Fibroblast of skin of abdomen (primary cell): ENCODE results near the gene PLEKHA7. TPM values are rescaled to one million over a fixed set of nuclear protein-coding genes. Genes with fewer than 3 reads are reported as not detected.
"Not testable (repeated sequence)": the region's sequence is repeated elsewhere in the genome, so short reads cannot be mapped to it uniquely, and the experiment has no call there.

Source experiments
- DNase-seq: peaks from one replicate; pipeline ENCODE4 v3.0.0-alpha.2; 2013
- polyA plus RNA-seq, 2 experiments: library from polyadenylated mRNA; unstranded; fragments of 120-200 nt; gene quantifications; one replicate each; pipeline ENCODE4 v1.2.1, GENCODE V29; 2013; ENCODE audit not compliant: insufficient read length in 2 of 2

Gene PLEKHA7, protein sequence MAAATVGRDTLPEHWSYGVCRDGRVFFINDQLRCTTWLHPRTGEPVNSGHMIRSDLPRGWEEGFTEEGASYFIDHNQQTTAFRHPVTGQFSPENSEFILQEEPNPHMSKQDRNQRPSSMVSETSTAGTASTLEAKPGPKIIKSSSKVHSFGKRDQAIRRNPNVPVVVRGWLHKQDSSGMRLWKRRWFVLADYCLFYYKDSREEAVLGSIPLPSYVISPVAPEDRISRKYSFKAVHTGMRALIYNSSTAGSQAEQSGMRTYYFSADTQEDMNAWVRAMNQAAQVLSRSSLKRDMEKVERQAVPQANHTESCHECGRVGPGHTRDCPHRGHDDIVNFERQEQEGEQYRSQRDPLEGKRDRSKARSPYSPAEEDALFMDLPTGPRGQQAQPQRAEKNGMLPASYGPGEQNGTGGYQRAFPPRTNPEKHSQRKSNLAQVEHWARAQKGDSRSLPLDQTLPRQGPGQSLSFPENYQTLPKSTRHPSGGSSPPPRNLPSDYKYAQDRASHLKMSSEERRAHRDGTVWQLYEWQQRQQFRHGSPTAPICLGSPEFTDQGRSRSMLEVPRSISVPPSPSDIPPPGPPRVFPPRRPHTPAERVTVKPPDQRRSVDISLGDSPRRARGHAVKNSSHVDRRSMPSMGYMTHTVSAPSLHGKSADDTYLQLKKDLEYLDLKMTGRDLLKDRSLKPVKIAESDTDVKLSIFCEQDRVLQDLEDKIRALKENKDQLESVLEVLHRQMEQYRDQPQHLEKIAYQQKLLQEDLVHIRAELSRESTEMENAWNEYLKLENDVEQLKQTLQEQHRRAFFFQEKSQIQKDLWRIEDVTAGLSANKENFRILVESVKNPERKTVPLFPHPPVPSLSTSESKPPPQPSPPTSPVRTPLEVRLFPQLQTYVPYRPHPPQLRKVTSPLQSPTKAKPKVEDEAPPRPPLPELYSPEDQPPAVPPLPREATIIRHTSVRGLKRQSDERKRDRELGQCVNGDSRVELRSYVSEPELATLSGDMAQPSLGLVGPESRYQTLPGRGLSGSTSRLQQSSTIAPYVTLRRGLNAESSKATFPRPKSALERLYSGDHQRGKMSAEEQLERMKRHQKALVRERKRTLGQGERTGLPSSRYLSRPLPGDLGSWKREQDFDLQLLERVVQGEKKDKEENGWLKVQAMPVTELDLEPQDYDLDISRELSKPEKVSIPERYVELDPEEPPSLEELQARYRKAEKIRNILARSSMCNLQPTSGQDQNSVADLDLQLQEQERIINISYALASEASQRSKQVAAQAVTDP
- 0.80 TPM for polyA plus RNA-seq (2013, experiment 1 of 2; ENCODE audit: insufficient read length)
- 0.51 TPM for polyA plus RNA-seq (2013, experiment 2 of 2; ENCODE audit: insufficient read length)

DNA sequence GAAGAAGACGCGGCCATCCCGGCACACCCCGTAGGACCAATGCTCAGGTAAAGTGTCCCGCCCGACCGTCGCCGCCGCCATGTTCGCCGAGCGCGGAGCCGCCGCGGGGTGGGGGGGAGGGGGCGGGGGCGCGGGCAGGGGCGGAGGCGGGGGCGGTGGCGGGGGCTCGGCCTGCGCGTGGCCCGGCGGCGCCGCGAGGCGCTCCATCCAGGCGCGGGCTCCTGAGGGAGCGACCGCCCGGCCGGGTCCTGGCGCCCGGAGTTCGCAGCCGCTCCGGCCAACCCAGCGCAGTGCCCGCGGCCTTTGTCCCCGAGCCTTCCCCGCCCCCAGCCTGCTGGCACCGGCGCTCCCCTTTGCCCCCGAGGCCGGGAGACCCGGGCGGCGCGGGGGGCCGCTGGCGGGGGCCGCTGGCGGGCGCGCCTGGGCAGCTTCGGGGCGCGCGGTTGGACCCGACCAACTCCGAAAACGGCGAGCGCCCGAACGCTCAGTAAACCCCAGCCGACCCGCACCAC lies at the start of gene PLEKHA7:
TSS of gene PLEKHA7 (minus strand) at position 94 of the 512 bp plus-strand sequence. CDS start at position 81, 13 bp downstream.
- DNase-seq = no peak

DNA sequence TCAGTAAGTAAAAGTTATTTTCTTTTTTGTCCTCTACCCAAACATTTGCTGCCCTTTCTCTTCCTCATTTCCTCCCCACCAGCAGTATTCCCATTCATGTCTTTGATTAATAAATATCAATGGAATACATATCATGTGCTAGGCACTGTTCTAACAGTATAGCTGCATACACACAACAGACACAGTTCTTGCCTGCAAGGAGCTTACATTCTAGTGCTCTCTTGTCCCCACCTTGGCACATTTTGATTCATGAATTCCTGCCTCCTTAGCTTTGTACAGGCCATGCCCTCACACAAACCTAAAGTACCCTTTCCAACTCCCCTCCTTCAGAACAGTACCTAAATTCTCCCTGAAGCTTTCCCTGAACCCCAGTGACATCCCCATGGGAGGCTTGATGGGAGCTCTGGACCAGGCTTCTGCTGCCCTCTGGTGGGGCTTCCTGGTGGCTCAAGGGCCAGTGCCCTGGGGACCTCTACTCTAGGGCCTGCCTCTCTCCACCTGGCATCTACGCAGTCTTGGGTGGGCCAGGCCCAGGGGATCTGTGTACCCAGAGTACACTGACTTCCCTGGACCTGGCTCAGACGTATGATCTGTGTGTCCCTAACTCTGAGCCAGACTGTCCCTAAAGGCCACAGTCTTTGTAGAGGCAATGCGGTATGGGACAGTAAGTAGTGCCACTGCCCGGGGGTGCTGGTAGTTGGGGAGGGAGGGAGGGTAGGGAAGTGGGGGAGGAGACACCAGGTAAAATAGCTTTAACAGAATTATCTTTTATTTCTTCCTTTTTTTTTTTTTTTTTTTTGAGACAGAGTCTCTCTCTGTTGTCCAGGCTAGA lies 49.2 kb upstream of the PLEKHA7 start:
- peak; percentile 36 for DNase-seq

DNA sequence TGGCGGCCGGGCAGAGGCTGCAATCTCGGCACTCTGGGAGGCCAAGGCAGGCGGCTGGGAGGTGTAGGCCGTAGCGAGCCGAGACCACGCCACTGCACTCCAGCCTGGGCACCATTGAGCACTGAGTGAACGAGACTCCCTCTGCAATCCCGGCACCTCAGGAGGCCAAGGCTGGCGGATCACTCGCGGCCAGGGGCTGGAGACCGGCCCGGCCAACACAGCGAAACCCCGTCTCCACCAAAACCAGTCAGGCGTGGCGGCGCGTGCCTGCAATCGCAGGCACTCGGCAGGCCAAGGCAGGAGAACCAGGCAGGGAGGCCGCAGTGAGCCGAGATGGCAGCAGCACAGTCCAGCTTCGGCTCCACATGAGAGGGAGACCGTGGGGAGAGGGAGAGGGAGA lies 36.9 kb upstream of the PLEKHA7 start:
- not testable (repeated sequence) for DNase-seq

DNA sequence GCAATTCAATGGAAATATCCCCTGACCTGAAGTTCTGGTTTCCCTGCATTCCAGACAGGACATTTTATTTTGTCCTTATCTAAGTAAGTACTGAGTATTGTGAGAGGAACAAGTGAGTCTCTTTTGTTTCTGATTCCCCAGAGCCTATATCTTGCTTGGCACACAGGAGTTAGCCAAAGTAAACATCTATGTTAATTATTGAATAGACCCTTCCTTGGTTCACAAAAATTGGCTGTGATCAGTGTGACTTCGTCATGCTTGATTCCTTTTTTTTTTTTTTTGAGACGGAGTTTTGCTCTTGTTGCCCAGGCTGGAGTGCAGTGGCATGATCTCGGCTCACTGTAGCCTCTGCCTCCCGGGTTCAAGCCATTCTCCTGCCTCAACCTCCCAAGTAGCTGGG lies 34.3 kb upstream of the PLEKHA7 start:
- not testable (repeated sequence) for DNase-seq

DNA sequence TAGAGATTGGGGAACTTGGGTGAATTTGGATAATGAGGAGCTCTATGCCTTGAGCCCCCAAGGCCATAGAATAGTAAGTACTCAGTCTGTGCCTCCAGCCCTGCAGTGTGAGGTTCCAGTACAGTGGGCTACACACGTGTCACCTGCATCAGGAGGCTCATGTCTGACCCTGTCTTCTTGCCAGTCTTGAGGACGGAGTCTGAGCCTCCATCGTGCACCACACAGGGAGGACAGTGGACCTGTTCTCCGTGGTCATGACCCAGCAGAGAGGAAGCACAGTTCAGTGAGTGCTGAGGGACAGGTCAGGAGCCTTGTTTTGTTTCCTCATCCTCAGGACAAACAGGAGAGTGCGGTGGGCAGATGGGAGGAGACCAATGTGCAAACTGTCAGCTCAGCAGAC lies 32.5 kb upstream of the PLEKHA7 start:
- no peak for DNase-seq

DNA sequence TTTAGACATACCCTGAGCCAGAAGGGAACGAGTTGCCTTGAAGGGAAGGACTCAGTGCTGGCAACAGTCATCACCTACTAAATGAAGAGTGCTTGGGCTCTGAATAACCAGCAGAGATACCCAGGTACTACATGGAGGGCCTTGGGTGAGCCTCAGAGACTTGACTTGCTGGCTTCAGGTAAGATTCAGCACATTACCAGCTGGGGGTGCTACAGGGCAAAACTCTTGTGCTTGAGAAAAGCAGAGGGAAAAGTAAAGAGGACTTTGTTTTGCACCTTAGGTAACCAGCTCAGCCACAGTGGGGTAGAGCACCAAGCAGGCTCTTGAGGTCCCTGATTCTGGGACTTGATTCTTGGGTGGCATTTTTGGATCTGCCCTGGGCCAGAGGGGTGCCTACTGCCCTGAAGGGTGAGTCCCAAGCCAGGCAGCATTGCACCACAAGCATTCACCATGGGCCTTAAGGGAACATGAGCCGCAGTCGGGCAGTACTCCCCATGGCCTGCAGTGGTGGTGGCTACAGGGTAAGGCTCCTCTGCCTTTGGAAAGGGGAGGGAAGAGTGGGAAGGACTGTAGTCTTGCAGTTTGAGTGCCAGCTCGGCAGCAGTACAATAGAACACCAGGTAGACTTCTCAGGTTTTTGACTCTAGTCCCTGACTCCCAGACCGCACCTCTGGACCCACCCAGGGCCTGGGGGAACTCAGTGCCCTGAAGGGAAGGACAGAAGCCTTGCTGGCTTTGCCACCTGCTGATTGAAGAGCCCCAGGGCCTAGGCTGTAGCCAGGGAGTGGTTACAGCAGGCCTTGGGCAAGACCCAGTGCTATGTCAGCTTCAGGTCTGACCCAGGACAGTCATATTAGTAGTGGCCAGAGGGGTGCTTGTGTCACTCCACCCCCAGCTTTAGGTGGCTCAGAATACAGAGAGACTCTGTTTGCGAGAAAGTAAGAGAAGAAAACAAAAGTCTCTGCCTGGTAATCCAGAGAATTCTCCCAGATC lies 22.7 kb upstream of the PLEKHA7 start:
- DNase-seq = no peak

DNA sequence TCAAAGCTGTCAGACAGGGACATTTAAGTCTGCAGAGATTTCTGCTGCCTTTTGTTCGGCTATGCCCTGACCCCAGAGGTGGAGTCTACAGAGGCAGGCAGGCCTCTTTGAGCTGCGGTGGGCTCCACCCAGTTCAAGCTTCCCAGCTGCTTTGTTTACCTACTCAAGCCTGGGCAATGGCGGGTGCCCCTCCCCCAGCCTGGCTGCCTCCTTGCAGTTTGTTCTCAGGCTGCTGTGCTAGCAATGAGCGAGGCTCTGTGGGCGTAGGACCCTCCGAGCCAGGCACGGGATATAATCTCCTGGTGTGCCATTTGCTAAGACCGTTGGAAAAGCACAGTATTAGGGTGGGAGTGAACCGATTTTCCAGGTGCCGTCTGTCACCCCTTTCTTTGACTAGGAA lies 19.8 kb upstream of the PLEKHA7 start:
- not testable (repeated sequence) for DNase-seq

DNA sequence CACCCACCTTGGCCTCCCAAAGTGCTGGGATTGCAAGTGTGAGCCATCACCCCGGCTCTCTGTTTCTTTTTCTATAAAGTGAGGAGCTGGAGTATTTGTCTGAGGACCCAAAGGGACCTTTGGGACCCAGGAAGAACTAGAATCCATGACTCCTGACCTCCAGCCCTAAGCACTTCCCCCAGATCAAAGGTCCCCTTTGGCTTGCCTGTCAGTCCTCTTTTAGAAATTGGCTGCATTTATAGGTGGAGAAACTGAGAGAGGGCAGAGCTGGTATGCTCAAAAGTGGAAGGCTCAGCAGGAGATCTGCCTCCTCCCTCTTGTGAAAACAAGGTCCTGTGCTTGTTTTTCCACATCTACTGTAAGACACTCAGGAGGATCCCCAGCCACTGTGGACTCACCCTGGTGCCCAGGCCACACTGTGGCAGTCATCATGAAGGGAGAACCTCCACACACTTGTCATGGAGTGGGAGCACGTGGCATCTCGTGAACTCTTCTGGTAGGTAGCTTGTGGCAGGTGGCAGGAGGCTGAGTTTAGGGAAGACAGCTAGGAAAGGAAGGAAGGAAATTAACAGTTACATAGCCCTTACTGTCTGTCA lies 12.4 kb upstream of the PLEKHA7 start:
- DNase-seq = no peak

DNA sequence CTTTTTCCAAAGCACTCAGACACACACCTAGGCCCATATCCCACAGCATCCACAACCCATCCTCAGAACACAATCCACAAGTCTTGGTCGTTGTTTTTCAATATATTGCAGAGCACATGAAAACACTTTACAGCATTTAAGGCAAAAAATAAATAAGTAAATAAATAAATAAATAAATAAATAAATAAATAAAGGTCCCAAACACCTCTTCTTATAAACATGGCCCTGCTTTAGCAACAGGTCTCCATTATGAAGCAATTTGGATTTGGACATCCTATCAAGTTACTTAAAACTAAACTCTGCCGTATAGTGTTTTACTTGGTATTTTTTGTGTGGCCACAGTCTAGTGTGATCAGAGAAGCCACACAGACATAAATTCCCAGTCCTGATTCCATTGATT lies 10.7 kb upstream of the PLEKHA7 start:
- DNase-seq = no peak

DNA sequence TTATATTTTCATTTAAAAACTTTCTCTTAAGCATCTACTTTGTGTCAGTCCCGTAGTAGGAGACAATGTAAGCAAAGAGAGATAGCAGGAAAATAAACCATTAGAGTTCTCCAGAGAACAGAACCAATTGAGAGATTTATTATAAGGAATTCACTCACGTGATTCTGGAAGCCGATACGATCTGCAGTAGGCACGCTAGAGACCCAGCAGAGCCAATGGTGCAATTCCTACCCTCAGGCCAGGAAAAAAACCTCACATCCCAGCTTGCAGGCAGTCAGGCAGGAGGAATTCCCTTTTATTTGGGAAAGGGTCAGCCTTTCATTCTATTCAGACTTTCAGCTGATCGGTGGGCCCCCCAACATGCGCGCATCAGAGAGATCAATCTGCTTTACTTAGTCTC lies 7.3 kb upstream of the PLEKHA7 start:
- no peak for DNase-seq

DNA sequence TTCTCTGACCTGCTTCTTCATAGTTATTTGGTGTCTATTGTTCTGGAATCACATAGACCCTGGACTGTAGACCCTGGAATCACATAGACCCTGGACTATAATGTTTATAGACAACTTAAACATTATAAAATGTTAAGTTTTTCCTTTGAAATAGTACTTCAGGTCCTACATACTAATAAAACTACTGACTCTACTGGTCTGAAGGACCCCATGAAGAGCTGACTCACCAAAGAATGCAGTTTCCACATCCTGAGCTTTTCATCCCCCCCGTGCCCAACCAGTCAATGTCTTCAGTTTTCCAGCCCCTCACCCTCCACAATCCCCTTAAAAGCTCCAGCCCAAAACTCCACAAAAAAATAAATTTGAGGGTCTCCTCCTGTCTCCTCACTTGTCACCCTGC lies 6.6 kb upstream of the PLEKHA7 start:
- DNase-seq = no peak

DNA sequence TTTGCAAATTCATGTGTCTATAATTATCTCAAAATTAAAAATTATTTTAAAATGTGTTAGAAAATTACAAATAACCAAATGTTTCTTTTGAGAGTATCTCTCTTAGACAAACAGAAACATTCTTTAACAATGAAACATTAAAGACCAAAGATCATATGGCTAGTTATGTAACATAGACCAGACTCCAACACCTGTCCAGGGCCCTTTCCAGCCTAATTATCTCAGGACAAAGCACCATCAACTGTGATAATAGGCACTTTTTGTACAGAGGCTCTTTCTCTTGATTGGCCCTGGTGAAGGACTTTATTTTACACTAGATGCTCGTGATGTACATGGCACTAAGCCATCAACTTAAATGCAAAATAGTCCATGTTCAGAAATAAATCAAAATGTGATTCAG lies 5.0 kb upstream of the PLEKHA7 start:
- no peak for DNase-seq

DNA sequence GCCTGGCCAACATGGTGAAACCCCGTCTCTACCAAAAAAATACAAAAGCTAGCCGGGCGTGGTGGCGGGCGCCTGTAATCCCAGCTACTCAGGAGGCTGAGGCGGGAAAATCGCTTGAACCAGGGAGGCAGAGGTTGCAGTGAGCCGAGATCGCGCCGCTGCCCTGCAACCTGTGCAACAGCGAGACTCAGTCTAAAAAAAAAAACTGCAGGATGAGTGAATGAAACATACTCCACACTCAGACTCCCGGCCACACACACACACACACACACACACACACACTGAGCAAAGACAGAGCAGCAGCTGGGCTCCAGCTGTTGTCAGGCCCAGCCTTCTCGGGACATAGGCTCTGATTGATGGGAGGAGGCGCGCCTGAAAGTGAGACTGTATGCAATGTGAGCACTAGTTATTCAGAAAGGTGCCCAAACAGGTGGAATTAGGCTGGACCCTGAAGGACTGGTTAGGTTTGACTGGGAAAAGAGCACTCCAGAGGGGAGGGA lies 1.5 kb upstream of the PLEKHA7 start:
- peak; percentile 22 for DNase-seq

DNA sequence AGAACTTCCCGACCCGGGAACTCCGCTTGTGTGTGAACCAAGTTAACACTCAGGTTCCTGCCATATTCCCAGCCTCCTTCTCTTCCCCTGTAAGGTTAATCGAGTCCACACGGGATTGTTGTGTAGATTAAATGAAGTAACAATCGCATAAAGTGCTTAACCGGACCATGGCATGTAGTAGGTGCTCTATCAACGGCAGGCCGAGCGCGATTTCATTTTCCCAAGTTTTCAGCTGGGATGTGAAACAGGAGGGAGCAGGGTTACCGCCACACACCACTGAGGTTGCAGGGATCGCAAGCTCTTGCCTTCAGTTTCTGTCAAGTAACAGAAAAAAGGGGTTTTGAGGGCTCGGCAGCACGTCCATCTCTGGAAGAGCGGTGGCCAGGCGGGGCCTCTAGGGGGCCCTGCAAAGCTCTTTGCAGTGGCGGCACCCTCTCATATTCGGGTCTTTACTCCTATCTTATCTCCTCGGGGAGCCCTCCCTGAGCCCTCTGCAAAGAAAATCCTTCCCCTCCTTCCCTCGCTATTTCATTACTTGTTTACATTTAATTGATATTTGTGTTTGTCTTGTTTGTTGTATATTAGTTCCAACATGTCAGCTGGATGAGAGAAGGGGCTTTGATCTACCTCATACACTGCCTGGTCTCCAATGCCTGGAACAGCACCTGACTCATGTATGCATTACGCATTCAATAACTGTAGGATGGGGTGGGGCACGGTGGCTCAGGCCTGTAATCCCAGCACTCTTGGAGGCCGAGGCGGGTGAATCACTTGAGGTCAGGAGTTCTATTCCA lies 816 bp upstream of the PLEKHA7 start:
- no peak for DNase-seq

DNA sequence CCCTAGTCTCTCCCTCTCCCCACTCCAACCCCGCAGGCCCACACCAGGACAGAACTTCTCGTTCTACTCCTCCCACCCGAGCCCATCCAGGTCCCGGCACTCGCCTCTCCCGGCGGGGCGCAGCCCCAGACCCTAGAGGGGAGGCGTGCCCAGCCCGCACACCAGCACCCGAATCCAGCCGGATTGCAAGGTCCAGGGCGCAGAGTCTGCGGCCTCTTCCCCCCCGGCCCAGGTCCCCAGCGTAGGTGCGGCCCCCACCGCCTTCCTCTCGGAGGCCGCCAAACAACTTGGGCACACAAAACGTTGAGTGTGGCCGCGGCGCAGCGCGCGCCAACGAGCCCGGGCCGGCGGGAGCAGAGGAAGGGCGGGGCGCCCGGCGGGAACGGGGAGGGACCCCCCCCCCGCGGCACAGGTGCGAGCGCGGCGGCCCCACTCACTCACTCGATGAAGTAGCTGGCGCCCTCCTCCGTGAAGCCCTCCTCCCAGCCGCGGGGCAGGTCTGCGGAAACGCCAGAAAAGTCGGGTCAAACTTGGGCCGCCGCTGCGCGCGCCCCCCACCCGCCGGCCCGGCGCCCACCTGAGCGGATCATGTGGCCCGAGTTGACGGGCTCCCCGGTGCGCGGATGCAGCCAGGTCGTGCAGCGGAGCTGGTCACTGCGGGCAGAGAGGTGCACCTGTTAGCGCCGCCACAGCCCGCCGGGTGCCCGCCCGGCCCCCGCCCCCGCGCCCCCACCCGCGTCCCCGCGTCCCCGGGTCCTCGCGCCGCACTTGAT lies 480 bp downstream of the PLEKHA7 start:
- no peak for DNase-seq

DNA sequence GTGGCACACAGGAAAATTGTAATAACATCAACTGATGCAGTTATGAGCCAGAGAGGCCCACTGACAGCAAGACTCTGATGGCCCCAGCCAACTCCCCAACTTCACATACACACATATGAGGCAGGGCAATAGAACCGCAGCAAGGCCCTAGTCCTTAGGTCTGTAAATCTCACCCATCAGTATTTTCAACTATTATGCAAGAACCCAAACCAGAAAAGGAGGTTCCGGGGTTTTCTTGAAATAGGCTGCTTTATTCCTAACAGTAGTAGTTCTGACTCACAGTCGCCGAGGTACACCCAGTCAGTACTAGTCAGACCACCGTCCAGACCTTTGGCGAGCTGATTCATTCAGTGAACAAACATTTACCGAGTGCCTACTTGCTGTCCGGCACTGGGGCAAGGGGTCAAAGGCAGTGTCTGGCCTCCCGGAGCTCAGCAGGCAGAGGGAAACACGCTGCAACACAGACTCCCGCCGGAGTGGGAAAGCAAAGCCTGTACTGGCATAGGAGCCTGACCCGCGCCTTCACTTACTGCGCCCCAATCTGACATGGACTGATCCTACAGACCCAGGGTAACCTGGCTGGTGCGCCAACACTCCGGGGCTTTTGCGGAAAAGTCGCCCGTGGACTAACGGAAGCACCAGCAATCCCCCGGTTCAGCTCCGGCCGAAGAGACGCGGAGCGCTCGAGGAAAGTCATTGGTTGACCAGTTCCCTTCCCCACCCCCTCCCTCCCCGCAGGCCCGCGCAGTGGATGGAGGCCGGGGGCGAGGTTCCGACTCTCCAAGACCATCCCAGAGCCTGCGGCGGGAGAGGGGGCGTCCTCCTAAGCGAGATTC lies 1.3 kb downstream of the PLEKHA7 start:
- DNase-seq = no peak

DNA sequence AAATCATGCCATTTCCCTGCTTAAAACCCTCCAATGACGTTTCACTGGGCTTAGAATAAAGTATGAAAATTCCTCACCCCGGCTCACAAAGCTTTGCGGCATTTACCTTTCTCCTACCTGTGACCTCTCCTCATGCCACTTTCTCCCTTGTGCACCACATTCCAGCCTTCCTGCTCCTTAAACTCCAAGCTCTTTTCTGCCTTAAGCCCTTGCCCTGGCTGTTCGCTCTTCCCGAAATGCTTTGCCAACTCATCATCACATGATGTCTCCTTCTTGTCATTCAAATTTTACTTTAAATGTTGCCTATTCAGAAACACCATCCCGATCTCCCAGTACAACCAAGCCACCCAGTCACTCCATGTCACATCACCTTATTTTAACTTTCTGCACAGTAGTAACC lies 2.0 kb downstream of the PLEKHA7 start:
- DNase-seq = no peak
